Memory B cell (primary cell): ENCODE data around the gene CDCP2.
"Not testable (repeated sequence)": the region's sequence is repeated elsewhere in the genome, so short reads cannot be mapped to it uniquely, and the experiment has no call there.

Source experiments
- ATAC-seq: fragments of 150-1000 bp; cut with Tn5 transposase; 2 replicates; pipeline ENCODE4 v1.10.0; 2021; ENCODE audit warnings: low read depth, mild to moderate bottlenecking, moderate library complexity
- DNase-seq, 2 donors: peaks; one replicate each; pipeline ENCODE4 v3.0.0; 2022; ENCODE audit warnings: low spot score in 2 of 2
- H3K27ac Mint-ChIP-seq: one replicate; pipeline ENCODE4 v1.8.0; 2022; ENCODE audit warnings: mild to moderate bottlenecking, moderate library complexity, mixed read lengths
- H3K27me3 Mint-ChIP-seq: one replicate; pipeline ENCODE4 v1.8.0; 2022; ENCODE audit warnings: mixed read lengths
- H3K36me3 Mint-ChIP-seq: one replicate; pipeline ENCODE4 v1.8.0; 2022; ENCODE audit warnings: mild to moderate bottlenecking, mixed read lengths
- H3K4me1 Mint-ChIP-seq: one replicate; pipeline ENCODE4 v1.8.0; 2022; ENCODE audit warnings: mixed read lengths
- H3K4me3 Mint-ChIP-seq: one replicate; pipeline ENCODE4 v1.8.0; 2022; ENCODE audit warnings: mild to moderate bottlenecking, moderate library complexity, mixed read lengths
- H3K9me3 Mint-ChIP-seq: one replicate; pipeline ENCODE4 v1.8.0; 2022; ENCODE audit warnings: mixed read lengths

The CDCP2 gene

DNA sequence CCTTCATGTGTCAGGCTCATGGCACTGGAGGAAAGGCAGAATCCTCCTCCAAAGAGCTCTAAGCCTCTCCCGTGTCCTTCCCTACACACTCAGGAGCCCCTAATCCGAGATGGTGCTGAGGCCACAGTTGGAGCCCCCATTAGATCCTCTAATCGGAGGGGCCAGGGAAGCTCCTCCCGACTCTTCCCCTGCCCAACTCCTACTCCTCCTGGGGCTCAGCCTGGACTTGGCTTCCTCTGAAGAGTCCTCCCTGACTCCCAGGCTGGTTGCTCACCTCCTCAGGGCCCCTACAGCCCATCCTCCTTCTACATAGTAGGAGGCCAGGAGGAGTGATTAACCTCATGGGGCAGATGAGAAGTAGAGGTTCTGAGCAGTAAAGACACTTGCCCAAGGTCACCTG is 21.3 kb upstream of the CDCP2 start:
- H3K4me1 Mint-ChIP-seq = no peaks in the 10 kb centered on the region
- H3K9me3 Mint-ChIP-seq = no peaks in the 10 kb centered on the region
- no peak for ATAC-seq
- H3K27me3 Mint-ChIP-seq = no peaks in the 10 kb centered on the region
- no peak overlapping the region for H3K27ac Mint-ChIP-seq
- peaks cover 17% of the 10 kb centered on the region for H3K36me3 Mint-ChIP-seq
- H3K4me3 Mint-ChIP-seq = no peak overlapping the region
- no peak for DNase-seq

GRCh38 chr1:54173681-54174080 is 20.9 kb upstream of the CDCP2 start:
- Mint-ChIP-seq H3K9me3 (no peaks in the 10 kb centered on the region), H3K4me3 (no peak overlapping the region), H3K4me1 (no peaks in the 10 kb centered on the region), H3K27me3 (no peaks in the 10 kb centered on the region), H3K27ac (no peak overlapping the region), H3K36me3 (peaks cover 14% of the 10 kb centered on the region)
- ATAC-seq (no peak), DNase-seq (no peak)

DNA sequence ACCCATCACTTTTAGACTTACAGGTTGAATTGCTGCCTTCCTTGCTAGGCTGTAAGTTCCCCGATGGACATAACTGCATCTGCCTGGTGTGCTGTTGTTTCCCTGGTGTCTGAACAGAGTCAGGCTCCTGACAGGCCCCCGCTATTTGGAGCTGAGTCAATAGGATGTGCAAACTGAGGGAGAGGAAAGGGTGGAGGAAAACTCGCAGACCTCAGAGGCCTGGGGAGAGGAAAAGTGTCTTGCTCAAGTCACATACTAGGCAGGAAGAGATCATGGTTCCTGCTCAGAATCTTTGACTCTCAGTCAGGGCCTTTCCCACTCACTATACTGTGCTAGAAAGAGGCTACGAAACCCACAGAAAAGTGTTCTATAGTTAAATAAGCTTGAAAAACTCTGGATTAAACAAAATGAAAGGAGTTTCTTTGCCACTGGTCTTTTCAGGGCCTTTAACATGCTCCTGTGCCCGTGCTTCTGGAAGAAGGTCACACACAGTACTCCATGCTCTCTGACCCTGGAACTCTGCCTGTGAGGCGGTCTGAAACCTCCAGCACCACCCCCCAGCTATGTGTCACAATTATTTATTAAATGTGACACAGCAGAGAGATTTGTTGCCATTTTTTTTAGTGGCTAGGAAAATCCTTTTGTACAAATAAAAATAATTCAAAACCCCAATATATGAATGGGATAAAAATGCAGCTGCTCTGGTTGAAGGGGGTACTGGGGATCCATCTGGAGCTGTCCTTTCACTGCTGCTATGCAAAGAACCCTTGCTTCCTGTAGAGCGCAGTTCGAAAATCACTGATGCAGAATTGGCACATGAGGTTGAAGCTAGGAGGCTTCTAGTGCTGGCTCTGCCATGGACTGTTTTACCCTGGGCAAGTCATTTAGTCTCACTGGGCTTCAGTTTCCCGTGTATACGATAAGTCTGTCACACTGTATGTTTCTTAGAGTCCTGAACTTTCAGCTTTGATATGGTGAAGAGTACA is 20.1 kb upstream of the CDCP2 start:
- Mint-ChIP-seq H3K36me3 (peaks cover 10% of the 10 kb centered on the region), H3K27ac (no peak overlapping the region), H3K4me3 (no peak overlapping the region), H3K4me1 (no peaks in the 10 kb centered on the region), H3K27me3 (no peaks in the 10 kb centered on the region), H3K9me3 (no peaks in the 10 kb centered on the region)
- ATAC-seq (no peak), DNase-seq (no peak)

- H3K4me1 Mint-ChIP-seq = no peaks in the 10 kb centered on the region
- no peak overlapping the region for H3K27ac Mint-ChIP-seq
- DNase-seq = no peak
- H3K4me3 Mint-ChIP-seq = no peak overlapping the region
- no peaks in the 10 kb centered on the region for H3K9me3 Mint-ChIP-seq
- no peaks in the 10 kb centered on the region for H3K27me3 Mint-ChIP-seq
- H3K36me3 Mint-ChIP-seq = peaks cover 10% of the 10 kb centered on the region
- no peak for ATAC-seq
Measured at GRCh38 chr1:54171606-54172005, 18.8 kb upstream of the CDCP2 start.

DNA sequence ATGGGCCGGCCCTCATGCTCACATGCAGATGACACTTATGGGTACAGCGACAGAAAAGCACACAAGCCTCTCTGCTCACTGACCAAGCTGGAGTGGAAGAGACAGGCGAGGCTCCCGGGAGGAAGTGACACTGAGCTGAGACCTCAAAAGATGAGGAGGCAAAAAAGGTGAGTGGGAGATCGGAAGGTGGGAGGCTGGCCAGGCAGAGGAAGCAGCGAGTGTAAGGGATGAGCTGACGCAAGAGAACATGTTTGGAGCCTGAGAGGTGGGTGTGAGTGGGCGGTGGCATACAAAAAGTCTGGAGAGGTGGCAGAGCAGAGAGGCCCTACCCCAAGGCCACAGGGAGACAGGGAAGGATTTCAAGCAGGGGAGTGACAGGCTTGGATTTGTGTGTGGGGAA is 18.2 kb upstream of the CDCP2 start:
- H3K4me1 Mint-ChIP-seq = no peaks in the 10 kb centered on the region
- H3K9me3 Mint-ChIP-seq = no peaks in the 10 kb centered on the region
- H3K27me3 Mint-ChIP-seq = no peaks in the 10 kb centered on the region
- DNase-seq (no peak), ATAC-seq (no peak)
- H3K4me3 Mint-ChIP-seq = no peak overlapping the region
- H3K27ac Mint-ChIP-seq = no peak overlapping the region
- H3K36me3 Mint-ChIP-seq = peaks cover 10% of the 10 kb centered on the region

- Mint-ChIP-seq H3K4me3 (no peak overlapping the region), H3K27ac (no peak overlapping the region), H3K4me1 (no peaks in the 10 kb centered on the region), H3K27me3 (no peaks in the 10 kb centered on the region), H3K9me3 (no peaks in the 10 kb centered on the region), H3K36me3 (peaks cover 7% of the 10 kb centered on the region)
- ATAC-seq (no peak), DNase-seq (no peak)
Measured at GRCh38 chr1:54169068-54169467, 16.3 kb upstream of the CDCP2 start.

DNA sequence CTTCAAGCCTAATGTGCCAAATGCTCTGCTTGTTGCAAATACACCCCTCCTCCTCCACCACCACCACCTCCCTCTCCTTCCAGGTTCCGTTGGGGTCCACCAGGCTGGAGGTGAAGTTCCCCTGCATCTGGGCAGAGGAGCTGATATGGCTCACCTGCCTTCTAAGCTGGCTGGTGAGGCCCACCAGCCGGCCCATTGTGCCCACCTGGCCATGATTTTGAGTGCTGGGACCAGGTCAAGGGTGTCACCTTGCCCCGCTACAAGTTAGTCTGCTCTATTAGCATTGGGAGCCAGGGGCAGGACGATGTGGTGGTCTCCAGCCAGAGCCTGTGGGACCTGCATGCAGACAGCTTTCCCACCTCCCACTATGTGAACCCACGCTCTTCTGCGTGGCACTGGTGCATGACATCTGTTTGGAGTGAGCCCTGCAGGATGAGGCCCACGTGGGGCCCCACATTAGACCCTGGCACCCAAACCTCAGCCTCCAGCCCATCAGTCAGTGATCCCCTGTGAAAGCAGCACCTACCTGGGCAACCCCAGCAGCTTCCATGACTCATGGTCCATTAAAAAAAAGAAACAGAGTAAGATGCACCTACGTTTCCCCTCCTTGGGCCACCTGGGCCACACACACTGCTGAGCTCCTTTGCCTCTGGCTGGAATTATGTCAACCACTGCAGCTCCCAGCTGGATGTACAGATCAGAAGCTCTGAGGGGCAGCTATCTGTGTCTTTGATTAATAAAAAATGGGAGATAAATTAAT is 15.6 kb upstream of the CDCP2 start:
- ATAC-seq (no peak), DNase-seq (no peak)
- Mint-ChIP-seq H3K9me3 (no peaks in the 10 kb centered on the region), H3K4me1 (no peaks in the 10 kb centered on the region), H3K36me3 (peaks cover 7% of the 10 kb centered on the region), H3K27ac (no peak overlapping the region), H3K4me3 (no peak overlapping the region), H3K27me3 (no peaks in the 10 kb centered on the region)

GRCh38 chr1:54167422-54168139 is 14.8 kb upstream of the CDCP2 start:
- DNase-seq (no peak), ATAC-seq (no peak)
- no peaks in the 10 kb centered on the region for H3K9me3 Mint-ChIP-seq
- no peak overlapping the region for H3K27ac Mint-ChIP-seq
- no peaks in the 10 kb centered on the region for H3K4me1 Mint-ChIP-seq
- H3K27me3 Mint-ChIP-seq = no peaks in the 10 kb centered on the region
- H3K4me3 Mint-ChIP-seq = no peak overlapping the region
- H3K36me3 Mint-ChIP-seq = peaks cover 7% of the 10 kb centered on the region

GRCh38 chr1:54166357-54166756 is 13.6 kb upstream of the CDCP2 start:
- H3K4me3 Mint-ChIP-seq, H3K27ac Mint-ChIP-seq, H3K36me3 Mint-ChIP-seq, H3K9me3 Mint-ChIP-seq, DNase-seq, H3K4me1 Mint-ChIP-seq, H3K27me3 Mint-ChIP-seq, ATAC-seq: not testable (repeated sequence)

- no peak for ATAC-seq
- no peak overlapping the region for H3K27ac Mint-ChIP-seq
- no peaks in the 10 kb centered on the region for H3K9me3 Mint-ChIP-seq
Measured at GRCh38 chr1:54165146-54165545, 12.3 kb upstream of the CDCP2 start.

DNA sequence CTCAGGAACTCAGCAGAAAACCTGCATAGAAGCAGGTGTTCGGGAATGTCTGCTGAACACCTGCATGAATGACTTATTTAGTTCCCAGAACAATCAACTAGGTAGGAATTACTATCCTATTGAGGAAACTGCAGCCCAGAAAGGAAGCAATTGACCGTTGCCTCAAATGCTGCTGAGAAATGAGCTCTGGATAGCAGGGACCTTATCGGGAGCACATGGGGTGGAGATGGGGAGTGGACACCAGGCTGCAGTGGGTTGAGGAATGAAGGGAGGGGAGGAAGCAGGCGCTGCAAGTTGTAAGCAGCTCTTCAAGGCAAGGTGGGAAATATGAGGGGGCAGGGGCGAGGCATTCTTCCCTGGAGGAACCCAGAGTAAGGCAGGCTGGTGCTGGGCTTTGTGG is 10.8 kb upstream of the CDCP2 start:
- DNase-seq = no peak
- H3K9me3 Mint-ChIP-seq = no peaks in the 10 kb centered on the region
- H3K27ac Mint-ChIP-seq = no peak overlapping the region
- peaks cover 3% of the 10 kb centered on the region for H3K27me3 Mint-ChIP-seq
- no peaks in the 10 kb centered on the region for H3K36me3 Mint-ChIP-seq
- ATAC-seq = no peak
- H3K4me3 Mint-ChIP-seq = no peak overlapping the region
- no peaks in the 10 kb centered on the region for H3K4me1 Mint-ChIP-seq

More at GRCh38 chr1:54165146-54165545, 12.3 kb upstream of the CDCP2 start:
- Mint-ChIP-seq H3K36me3 (no peaks in the 10 kb centered on the region), H3K4me3 (no peak overlapping the region), H3K4me1 (no peaks in the 10 kb centered on the region), H3K27me3 (peaks cover 3% of the 10 kb centered on the region)
- no peak for DNase-seq

GRCh38 chr1:54163051-54163450 is 10.3 kb upstream of the CDCP2 start:
- H3K9me3 Mint-ChIP-seq = no peaks in the 10 kb centered on the region
- ATAC-seq (no peak), DNase-seq (no peak)
- H3K36me3 Mint-ChIP-seq = no peaks in the 10 kb centered on the region
- peaks cover 3% of the 10 kb centered on the region for H3K27me3 Mint-ChIP-seq
- no peaks in the 10 kb centered on the region for H3K4me1 Mint-ChIP-seq
- no peak overlapping the region for H3K27ac Mint-ChIP-seq
- H3K4me3 Mint-ChIP-seq = no peak overlapping the region

DNA sequence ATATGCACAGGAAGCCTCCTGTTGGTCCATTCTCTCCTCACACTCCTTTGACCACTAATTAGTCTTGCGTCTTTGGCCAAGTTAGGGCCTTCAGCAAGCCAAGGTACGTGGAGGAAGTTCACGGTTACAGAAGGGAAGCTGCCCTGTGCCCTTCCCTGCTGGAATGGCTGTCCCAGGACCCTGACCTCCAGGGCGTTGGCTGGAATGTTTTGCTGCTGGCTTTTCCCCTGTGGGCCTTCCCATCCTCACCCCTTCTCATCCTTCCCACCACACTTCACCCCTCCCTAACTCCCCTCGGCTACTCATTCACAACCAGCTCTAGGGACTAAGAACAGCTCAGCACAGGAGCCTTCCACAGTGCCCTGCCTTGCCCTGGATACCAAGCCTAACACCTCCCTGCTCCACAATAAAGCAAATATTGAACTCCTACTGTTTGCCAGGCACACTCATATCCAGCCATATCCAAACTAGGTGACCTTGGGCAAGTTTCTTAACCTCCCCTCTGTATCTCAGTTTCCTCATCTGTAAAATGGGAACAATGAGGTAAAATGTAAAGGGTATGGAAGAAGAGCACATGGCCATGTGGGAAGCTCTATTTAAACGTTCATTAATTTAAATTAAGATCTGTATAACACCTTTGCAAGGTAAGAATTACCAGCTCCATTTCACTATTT is 8.8 kb upstream of the CDCP2 start:
- peaks cover 3% of the 10 kb centered on the region for H3K27me3 Mint-ChIP-seq
- H3K4me1 Mint-ChIP-seq = no peaks in the 10 kb centered on the region
- no peaks in the 10 kb centered on the region for H3K36me3 Mint-ChIP-seq
- H3K9me3 Mint-ChIP-seq = no peaks in the 10 kb centered on the region
- DNase-seq (no peak), ATAC-seq (no peak)
- no peak overlapping the region for H3K4me3 Mint-ChIP-seq
- no peak overlapping the region for H3K27ac Mint-ChIP-seq
